GM11168 (cell line): ENCODE results near the gene MAP3K4.

Experiments used
- in situ Hi-C: fragments of 300-500 bp; cut with MboI; formaldehyde crosslinking; loops from one replicate; pipeline ENCODE4 v1.12.0; 2022; ENCODE audit warnings: low sequenced_read_pairs; ENCODE audit not compliant: unreplicated experiment

Gene MAP3K4

DNA sequence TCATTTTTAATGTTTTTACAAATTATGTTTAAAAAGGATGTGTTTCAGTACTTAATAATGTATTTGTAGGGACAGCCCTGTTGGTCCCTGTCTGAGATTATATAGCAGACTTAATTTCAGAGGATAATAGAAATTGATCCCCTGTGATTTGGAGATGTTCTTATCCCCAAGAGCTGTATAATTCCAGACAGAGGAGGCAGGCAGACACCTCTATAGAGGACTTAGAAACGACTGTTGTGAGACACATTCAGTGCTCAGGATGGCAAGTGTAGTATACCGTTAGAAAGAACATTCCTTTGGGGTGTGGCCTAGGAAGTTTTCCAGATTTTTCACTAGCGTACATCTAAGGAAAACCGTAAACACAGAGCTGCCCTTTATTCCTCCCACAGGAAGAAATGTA, 117.8 kb downstream of the MAP3K4 start:
- in situ Hi-C loops = loop anchor here (25.0 kb wide), 1 partner anchor 347 kb away; no protein-coding TSS in a partner anchor

- in situ Hi-C loops = loop anchor here (25.0 kb wide), 1 partner anchor 348 kb away; no protein-coding TSS in a partner anchor
Observed at GRCh38 chr6:161110028-161110779, 118.6 kb downstream of the MAP3K4 start.

GRCh38 chr6:161111261-161111660, 119.7 kb downstream of the MAP3K4 start:
- in situ Hi-C loops = loop anchor here (25.0 kb wide), 1 partner anchor 349 kb away; no protein-coding TSS in a partner anchor

DNA sequence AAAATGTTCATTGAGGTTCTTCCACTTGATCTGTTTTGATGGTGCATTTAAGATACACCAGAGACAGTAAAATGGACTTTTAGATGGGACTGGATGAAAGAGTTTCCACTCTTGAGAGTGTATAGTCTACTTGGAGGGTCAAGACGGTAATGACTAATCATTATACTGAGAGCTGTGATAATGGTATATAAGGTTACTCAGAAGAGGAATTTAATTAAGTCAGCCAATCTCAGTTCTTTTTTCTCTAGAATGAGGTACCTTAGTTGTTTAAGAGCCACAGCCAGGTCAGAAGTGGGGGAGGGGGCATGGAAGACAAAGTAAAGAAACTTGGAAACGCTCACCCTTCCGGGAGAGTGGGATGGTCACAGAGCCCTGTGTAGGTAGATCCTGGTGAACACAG, 123.9 kb downstream of the MAP3K4 start:
- in situ Hi-C loops = loop anchor here (25.0 kb wide), 1 partner anchor 353 kb away; no protein-coding TSS in a partner anchor

GRCh38 chr6:161116554-161116953, 125.0 kb downstream of the MAP3K4 start:
- in situ Hi-C loops = loop anchor here (25.0 kb wide), 1 partner anchor 354 kb away; no protein-coding TSS in a partner anchor

DNA sequence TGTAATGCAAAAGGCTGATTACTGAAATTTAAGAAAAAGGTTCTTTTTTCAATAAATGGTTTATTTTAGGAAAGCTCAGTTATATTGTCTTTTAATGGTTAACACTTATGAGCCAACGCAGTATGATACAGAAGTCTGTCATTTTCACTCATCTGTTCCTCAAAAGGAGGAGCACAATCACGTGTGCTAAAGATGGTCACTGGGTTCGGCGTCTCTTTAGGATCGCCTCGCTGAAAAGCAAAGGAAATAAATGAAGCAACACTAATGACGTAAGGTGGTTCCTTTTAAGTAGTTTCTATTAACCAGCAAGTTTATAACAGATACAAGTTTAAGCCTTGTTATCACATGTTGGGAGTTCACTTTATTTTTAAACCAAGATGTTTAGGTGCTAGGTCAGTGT, 125.7 kb downstream of the MAP3K4 start:
- in situ Hi-C loops = loop anchor here (25.0 kb wide), 1 partner anchor 355 kb away; no protein-coding TSS in a partner anchor

DNA sequence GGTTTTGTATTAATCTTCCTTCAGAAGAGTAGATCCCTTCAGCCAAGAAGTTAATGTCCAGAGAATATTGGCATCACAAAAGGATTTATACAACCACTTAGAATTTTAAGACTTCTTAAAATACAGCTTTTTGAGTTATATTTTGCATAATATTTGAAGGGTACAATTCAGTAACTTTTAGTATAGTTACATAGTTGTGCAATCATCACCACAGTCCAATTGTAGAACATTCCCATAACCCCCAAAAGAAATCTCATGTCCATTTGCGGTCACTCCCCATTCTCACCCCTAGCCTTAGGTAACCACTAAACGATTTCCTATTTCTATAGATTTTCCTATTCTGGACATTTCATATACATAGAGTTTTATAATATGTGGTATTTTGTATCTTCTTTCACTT, 126.4 kb downstream of the MAP3K4 start:
- in situ Hi-C loops = loop anchor here (25.0 kb wide), 1 partner anchor 356 kb away; no protein-coding TSS in a partner anchor

- in situ Hi-C loops = loop anchor here (25.0 kb wide), 1 partner anchor 361 kb away; no protein-coding TSS in a partner anchor
Observed at GRCh38 chr6:161123319-161123718, 131.8 kb downstream of the MAP3K4 start.

DNA sequence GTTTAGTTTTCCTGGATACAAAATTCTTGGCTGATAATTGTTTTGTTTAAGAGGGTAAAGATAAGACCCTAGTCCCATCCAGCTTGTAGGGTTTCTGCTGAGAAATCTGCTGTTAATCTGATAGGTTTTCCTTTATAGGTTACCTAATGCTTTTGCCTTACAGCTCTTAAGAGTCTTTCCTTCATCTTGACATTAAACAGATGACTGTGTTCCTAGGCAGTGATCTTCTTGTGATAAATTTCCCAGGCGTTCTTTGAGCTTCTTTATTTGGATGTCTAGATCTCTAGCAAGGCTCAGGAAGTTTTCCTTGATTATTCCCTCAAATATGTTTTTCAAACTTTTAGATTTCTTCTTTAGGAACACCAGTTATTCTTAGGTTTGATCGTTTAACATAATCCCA, 134.0 kb downstream of the MAP3K4 start:
- in situ Hi-C loops = loop anchor here (25.0 kb wide), 1 partner anchor 237 kb away; no protein-coding TSS in a partner anchor

GRCh38 chr6:161127071-161127740, 135.6 kb downstream of the MAP3K4 start:
- in situ Hi-C loops = loop anchor here (25.0 kb wide), 1 partner anchor 235 kb away; no protein-coding TSS in a partner anchor

DNA sequence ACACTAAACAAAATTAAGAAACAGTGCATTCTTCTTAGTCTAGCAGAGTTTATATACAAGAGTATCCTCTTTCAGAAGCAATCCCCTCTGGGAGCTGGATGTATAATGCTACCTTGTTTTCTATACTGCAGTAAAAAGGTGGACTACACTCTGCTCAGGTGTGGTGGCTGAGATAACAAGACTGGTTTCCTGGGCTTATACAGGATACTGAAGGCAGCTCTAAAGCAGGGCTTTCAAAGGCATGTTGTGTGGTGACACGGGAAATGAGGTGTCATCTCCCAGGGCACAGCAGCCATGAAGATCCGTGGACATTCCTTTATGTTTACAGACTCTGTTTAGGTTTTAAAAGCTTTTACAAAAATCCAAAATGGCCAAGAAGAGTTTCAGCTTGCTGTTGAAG, 136.7 kb downstream of the MAP3K4 start:
- in situ Hi-C loops = loop anchor here (25.0 kb wide), 1 partner anchor 234 kb away; no protein-coding TSS in a partner anchor

- in situ Hi-C loops = loop anchor here (25.0 kb wide), 1 partner anchor 234 kb away; no protein-coding TSS in a partner anchor
Observed at GRCh38 chr6:161128680-161129196, 137.2 kb downstream of the MAP3K4 start.

DNA sequence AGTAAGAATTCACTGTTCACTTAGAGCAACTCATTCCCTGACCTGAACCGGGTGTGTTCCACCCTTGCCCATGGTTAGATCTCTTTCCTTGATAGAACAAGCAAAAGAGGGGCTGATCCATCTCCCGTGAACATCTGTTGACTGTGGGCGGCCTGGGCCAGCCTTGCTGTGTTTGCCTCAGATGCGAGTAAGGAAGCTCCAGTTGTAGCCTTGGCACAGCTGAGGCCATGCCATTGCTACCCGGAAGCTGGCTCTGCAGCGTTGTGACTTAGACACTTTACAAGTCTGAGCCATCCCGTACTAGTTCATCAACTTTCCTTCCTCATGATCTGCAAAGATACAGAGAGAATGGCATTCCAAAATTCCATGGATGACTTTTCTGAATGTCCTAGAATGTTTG, 139.0 kb downstream of the MAP3K4 start:
- in situ Hi-C loops = loop anchor here (25.0 kb wide), 1 partner anchor 232 kb away; no protein-coding TSS in a partner anchor

DNA sequence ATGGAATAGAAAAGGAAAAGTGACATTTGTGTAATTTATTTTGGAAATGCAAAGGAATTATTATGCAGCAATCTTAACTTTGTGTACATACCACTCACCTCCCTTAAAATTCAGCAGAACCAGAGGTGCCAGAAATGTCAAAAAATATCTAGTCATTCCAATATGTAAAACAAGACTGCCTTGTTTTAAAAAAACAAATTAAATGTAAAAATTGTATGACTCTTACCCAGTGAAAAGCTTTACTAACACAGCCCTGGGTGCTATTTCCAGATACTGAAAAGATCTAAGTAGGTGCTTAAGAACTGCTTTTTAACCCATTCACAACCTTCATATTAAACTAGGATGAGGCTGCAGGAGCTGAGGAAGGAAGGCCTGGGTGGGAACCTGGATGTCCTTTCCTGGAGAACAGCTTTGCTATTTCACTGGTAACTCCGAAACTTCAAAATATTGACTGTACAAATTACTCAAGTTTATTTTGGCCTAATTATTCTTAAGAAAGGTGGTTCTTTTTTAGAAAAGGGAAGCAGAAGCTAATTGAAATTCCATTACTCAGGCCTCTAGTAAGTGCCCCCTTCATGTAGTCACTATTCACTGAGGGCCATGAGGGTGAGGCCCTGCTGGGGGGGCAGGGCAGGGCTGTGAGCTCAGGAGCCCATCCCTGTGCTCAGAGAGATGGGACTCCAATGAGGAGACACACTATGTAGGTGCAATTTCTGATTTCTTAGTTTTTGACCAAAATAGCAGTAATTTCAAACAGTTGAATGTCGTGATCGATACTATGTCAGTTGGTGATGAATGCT, 139.6 kb downstream of the MAP3K4 start:
- in situ Hi-C loops = loop anchor here (25.0 kb wide), 1 partner anchor 231 kb away; no protein-coding TSS in a partner anchor

DNA sequence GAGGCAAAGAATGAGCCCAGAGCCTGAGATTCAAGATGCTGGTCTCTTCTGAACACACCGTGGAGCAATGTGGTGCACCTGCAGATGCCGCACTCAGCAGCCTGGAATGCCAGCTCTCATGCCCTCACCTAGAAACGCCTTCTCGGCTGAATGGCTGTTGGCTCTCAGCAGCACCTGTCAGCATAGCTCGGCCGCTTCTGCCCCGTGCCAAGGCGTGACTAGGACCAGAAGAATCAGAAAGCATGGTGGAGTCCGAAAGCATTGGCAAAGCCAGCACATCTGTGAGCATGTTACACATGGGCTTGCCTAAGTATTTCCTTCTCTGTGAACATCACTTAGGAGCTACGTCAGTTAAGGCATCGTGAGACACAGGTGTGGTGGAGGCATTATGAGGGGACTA, 140.8 kb downstream of the MAP3K4 start:
- in situ Hi-C loops = loop anchor here (25.0 kb wide), 1 partner anchor 230 kb away; no protein-coding TSS in a partner anchor

- in situ Hi-C loops = loop anchor here (25.0 kb wide), 1 partner anchor 228 kb away; no protein-coding TSS in a partner anchor
Observed at GRCh38 chr6:161133963-161134362, 142.4 kb downstream of the MAP3K4 start.

- in situ Hi-C loops = loop anchor here (25.0 kb wide), 1 partner anchor 228 kb away; no protein-coding TSS in a partner anchor
Observed at GRCh38 chr6:161134550-161135298, 143.2 kb downstream of the MAP3K4 start.

- in situ Hi-C loops = loop anchor here (25.0 kb wide), 1 partner anchor 226 kb away; no protein-coding TSS in a partner anchor
Observed at GRCh38 chr6:161135695-161136591, 144.4 kb downstream of the MAP3K4 start.
